DMS153 (cell line): ENCODE results near the gene FHL2.

Experiments used
- DNase-seq: peaks from one replicate; lab custom pipeline; 2025; lab: John Stamatoyannopoulos, UW

Gene FHL2

GRCh38 chr2:105421053-105421452, 22.2 kb upstream of the FHL2 start:
- DNase-seq: no peak

DNA sequence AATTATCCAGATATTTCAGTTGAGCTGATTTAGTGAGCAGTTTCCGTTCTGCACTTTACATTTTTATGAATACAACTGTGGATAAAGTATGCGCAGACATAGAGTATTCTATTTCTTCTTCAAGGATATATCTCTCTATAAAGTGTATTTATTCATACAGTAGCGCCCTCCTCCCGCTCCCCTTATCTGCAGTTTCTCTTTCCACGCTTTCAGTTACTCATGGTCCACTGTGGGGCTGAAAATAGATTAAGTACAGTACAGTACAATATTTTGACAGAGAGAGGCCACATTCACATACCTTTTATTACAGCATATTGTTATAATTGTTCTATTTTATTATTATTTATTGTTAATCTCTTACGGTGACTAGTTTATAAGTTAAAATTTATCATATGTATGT, 19.7 kb upstream of the FHL2 start:
- DNase-seq: no peak

DNA sequence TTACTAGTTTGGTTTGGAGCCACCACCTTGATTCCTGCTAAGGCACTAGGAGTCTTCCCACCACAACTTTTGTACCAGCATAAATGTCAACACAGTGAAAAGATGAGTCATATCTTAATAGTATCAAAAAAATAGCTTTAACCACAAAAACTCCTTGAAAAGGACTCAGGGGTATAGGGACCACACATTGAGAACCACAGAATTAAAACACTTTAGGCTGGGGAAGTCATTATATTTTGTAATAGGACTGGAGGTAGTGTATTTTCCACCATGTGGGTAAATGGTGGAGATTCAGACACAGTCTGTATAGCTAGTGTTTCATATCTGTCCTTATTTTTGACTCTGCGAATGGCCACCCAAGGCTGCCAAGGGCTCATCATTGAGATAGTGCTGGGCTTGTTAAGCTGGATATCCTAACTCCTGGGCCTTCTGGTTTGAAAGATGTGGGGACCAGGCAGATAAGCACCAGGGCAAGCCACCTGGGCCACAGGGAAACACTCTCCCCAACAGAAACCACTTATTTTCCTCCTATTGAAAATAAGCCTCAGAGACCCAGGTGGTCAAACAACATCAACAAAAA, 19.1 kb upstream of the FHL2 start:
- DNase-seq: no peak

DNA sequence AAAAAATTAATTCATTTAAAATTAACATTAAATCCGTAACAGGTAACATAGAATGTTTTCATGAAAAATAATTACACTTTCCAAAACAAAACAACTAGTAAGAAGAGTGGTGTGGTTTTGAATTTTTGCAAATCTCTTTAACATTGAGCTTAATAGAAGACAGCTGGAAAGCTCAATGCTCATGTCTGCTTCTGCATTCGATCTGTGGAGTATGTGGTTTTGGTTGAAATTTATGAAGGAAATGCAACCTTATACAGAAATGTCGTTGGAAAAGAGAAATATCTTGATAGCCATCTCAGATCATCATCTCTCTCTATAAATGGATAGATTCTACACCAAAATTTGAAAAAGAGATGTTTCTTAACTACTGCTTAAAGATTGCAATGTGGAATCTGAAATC, 17.3 kb upstream of the FHL2 start:
- DNase-seq: no peak

- DNase-seq: no peak
Measured at GRCh38 chr2:105415007-105415406, 16.2 kb upstream of the FHL2 start.

DNA sequence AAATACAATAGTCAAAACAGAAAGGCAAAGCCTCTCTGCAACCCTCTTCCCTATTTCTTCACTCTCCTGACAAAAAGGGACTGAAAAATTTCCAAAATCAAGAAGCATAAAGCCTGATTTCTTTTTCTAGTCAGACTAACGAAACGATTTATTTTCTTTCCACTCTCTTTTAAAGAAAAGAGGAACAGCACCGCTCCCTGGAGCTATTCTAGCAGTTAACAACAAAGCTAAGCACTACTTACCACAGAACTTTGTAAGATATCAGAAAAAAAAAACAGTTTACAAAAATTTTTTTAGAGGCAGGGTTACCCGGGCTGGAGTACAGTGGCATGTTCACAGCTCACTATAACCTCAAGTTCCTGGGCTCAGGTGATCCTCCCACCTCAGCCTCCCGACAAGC, 14.4 kb upstream of the FHL2 start:
- no peak for DNase-seq

GRCh38 chr2:105412584-105412983, 13.7 kb upstream of the FHL2 start:
- DNase-seq: no peak

- DNase-seq: no peak
Measured at GRCh38 chr2:105411720-105412407, 13.0 kb upstream of the FHL2 start.

- DNase-seq: no peak
Measured at GRCh38 chr2:105410554-105410953, 11.7 kb upstream of the FHL2 start.

DNA sequence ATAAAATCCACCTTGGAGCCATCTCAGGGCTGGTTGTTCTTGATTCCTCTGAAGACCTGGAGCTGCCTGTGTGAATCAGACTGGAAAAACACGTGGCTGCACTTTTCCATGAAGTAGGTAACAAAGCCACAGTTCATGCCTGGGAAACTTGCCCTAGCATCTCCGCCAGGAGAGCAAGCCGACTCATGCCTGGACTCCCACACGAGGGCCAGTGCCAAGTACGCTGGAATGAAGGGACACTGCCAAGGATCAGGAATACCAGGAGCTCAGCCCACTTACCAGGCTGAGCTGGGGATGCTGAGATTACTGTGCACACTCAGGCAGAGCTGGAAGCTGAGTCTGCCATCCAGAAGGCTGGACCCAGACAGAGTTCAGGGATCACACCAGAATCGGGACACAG, 10.9 kb upstream of the FHL2 start:
- DNase-seq: no peak

GRCh38 chr2:105407946-105408743, 9.3 kb upstream of the FHL2 start:
- DNase-seq: no peak

- DNase-seq: no peak
Measured at GRCh38 chr2:105406221-105406620, 7.4 kb upstream of the FHL2 start.

DNA sequence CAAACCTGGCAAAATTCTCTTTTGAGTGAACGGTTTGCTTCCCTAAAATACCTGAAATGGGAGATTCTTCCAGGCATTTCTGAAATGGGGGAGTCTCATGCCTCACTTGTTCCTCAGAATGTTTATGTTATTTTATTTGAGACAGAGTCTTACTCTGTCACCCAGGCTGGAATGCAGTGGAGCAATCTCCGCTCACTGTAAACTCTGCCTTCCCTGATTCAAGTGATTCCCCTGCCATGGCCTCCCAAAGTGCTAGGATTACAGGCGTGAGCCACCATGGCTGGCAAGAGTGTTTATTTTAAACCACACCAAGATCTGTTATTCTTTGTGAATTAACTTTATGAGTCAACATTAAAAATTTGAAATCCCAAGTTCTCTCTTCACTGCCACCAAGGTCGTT, 6.4 kb upstream of the FHL2 start:
- no peak for DNase-seq

DNA sequence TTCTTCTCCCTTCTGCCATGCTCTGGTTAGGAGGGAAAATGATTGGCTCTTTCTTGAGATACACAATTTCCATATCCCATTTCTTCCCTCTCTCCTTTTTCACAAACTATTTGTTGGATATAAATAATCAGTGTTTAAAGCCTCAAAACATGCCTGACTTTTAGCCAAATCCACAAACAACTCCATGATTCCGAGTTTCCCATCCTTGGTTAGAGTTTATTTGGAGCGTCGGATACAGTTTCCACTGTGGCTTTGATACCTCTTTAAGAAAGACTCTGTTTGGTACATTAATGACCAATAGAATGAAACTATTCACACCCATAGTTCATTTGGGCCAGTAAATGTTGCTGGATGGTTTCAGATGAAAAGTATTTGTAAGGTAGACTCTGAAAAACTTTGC, 5.9 kb upstream of the FHL2 start:
- no peak for DNase-seq

DNA sequence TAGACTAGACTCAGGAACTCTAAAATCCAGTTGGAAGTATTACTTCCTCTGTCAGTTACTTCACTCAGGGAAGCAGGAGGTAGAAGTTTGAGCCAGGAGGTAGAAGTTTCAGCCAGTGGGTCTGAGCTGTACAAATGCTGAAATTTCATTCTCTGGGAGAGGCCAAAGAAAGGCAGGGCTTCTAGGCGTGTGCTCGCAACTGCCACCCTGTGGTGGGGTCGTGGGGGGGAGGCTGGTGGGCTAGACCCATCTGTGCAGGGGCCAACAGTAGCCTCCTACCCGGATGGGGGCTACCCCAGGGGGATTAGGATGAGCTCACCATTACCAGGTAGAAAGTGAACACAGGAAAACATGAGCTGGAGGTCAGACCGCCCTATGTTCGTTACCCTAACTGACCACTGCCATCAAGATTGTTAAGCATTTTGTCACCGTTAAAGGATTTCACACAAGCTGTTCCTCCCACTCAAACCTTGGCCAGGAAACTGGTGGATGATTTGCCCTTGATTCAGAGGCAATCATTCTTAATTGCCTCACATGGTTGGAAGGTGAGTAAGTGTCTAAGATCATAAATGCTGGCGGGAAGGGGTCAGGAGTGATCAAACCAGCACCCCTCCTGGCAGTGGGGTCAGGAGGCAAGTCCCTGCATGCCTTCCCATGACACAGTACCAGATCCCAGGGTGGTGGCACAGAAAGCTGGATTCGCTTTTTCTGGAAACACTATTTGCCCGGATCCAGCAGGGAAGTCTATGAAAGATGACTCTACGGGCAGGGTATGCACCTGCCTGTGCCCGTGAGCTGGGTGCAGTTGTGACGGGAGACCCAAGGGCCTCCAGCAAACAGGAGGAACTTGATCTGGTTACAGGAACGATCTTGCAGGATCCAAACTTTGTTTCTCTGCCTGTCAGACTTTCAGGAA, 5.2 kb upstream of the FHL2 start:
- peak; percentile 57 for DNase-seq

DNA sequence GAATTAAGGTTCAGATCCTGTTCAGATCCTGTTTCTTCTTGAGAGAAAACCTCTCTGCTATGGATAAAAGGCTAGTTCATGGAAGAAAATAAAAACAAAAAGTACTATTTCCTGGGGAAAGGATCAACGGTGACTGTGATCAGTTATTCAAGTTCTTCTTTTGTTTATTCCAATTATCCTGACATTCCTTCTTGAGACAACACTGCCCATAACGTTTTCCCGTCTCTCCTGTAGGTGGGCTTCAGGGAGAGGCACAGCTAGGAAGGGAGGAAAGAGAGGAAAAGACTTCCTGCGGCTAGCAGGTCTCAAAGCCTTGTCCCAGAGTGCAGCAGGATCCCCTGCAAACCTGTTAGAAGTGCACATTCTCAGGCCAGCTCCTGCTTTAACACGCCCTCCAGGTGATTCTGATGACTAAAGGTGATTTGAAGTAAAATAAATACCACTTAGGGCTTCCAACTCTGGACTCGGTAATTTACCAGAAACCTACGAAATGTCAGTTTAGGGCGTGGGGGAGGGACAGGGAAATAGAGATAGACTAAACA, 4.5 kb upstream of the FHL2 start:
- no peak for DNase-seq

- DNase-seq: no peak
Measured at GRCh38 chr2:105402809-105403208, 4.0 kb upstream of the FHL2 start.

- DNase-seq: no peak
Measured at GRCh38 chr2:105401867-105402266, 3.0 kb upstream of the FHL2 start.

- DNase-seq: no peak
Measured at GRCh38 chr2:105400138-105400540, 1.3 kb upstream of the FHL2 start.

GRCh38 chr2:105399207-105399861, 483 bp upstream of the FHL2 start:
- DNase-seq: peak; percentile 83

DNA sequence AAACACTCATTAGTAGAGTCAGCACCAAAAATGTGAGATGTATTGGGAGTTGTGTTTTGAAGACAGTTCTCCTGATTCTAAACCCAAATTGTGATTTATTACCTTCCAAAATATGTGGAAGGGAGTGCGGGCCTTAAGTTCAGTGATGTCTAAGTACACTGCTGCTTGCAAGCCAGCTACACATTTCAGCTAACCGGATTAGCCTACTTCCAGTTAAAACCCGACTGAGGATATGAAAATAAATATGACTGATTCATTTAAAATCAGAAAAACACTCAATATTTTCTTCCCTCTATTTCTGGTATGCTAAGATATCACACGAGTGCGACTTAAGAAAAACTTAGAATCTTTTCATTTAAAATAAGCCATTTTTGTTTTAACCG, 907 bp downstream of the FHL2 start:
- DNase-seq: no peak
